ENCODE results near the gene KAZN.

The KAZN gene

DNA sequence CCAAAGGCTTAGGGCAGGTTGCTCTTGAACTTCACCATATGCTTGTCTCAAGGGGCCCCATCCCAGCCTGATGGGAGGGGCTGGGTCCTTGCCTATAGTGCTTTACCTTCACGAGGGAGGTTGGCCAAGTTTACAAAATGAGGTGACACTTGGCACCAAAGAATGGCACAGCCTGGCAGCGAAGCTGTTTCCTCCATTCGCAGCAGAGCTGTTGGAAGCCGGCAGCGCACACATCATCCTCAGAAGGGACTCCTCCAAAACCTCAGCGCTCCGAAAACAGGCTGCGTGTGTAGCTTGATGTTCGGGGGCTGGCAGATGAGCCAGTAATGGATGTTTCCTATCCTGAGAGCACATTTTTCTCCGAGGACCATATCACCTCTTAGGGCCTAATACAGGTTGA is 116.8 kb downstream of the KAZN start:
- DNase-seq (ENCODE audit: low read depth): no peak

DNA sequence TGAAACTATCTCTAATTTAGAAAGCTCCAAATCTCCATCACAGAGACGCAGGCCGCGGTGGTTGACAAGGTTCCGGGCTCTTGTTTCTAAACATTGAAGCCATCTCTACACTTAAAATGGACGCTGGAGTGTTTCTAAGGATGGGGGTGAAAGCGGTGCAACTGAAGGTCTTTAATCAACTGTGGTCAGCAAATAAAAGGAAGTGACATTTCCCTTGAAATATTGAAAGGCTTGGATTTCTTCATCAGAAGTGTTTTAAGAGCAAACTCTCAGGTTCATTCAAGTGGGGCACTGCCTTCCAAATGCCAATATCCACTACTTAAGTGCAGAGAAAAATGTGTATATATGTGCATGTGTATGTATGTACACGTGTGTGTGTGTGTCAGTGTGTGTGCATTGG is 117.3 kb downstream of the KAZN start:
- no peak for DNase-seq (ENCODE audit: low read depth)

DNA sequence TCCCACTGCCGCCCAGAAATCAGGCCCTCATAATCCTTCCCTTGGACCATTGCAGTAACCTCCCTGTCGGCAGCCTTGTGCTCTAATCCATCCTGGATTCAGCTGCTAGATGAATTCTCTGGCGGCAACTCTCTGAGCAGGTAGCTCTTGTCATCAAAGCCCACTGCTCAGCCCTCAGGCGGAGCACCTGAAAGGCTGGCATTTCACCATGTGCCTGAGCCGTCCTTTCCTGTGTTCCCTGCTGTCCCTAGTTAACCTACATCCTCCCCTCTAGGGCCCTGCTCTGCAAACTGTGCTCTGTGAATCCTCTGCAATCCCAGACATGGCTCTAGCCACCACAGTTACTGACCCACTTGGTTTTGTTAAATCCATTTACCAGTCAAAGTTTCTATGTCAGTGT is 118.0 kb downstream of the KAZN start:
- no peak for DNase-seq (ENCODE audit: low read depth)

DNA sequence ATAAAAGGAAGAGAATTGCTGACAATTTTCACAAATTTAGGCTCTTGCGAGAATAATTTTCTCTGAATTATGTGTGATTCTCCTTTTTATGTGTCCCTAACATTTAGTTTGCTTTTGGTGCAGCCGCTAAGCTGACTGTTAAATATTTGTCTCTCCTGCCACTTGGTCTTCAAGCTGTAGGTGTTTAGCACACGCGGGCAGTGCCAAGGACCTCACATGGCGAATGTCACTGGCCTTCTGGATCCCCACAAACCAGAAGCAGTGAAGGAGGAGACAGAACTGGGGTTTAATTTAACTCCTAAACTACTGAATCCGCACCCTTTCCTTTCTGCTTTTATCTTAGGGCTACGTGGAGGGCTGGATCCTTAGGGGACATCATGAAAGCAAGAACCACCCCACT is 120.0 kb downstream of the KAZN start:
- no peak for DNase-seq (ENCODE audit: low read depth)

- no peak for DNase-seq (ENCODE audit: low read depth)
Observed at GRCh38 chr1:14723401-14723800, 124.9 kb downstream of the KAZN start.

DNA sequence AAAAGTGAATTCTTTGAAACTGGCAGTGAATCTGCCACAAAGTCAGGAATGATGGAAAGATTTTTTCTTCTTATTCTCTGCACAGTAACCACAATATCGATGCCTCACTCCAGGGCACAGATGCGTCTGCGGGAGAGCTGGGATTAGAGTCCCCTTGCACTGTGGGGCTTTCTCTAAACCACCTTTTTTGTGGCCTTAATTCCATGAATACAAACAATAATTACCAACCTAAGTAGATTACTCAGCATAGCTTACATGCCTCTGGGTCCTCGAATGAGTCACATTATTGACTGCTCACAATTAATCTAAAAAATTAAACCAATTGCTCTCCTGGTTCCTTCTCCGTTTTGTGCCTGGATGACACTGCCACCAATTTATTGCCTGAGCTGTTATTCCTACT is 125.8 kb downstream of the KAZN start:
- DNase-seq (ENCODE audit: low read depth): no peak

- DNase-seq (ENCODE audit: low read depth): no peak
Observed at GRCh38 chr1:14724678-14725077, 126.2 kb downstream of the KAZN start.

- DNase-seq (ENCODE audit: low read depth): no peak
Observed at GRCh38 chr1:14725238-14725637, 126.8 kb downstream of the KAZN start.

- no peak for DNase-seq (ENCODE audit: low read depth)
Observed at GRCh38 chr1:14725695-14726094, 127.2 kb downstream of the KAZN start.

DNA sequence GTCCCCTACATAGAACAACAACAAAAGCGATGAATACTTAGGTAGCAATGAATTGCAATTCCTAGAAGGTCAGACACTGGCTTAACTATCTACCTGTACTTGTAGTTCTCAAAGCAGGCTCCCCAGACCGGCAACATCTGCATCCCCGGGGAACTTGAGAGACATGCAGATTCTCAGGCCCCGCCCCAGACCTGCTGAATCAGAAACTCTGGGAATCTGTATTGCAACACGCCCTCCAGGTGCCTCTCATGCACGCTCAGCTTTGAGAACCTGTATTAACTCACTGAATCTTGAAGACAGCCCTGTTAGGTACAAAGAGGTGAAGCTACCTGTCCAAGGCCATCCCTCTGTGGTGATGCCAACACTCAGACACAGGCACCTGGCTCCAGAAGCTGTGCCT is 128.1 kb downstream of the KAZN start:
- no peak for DNase-seq (ENCODE audit: low read depth)

- DNase-seq (ENCODE audit: low read depth): no peak
Observed at GRCh38 chr1:14728516-14728915, 130.0 kb downstream of the KAZN start.

DNA sequence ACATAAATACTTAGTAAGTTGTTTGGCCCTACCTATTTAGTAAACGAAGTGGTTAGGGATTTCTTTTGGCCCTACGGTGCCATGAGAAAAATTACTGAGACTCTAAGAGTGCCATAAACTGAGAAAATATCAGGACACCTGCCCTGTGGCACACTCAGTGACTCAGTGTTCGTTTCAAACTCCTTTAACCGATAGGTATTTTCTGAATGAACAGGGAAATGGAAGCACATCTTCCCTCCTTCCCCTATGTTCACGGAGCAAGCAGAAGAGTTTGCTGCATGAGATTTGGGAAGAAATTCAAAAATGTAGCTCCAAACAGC is 134.2 kb downstream of the KAZN start:
- no peak for DNase-seq (ENCODE audit: low read depth)

DNA sequence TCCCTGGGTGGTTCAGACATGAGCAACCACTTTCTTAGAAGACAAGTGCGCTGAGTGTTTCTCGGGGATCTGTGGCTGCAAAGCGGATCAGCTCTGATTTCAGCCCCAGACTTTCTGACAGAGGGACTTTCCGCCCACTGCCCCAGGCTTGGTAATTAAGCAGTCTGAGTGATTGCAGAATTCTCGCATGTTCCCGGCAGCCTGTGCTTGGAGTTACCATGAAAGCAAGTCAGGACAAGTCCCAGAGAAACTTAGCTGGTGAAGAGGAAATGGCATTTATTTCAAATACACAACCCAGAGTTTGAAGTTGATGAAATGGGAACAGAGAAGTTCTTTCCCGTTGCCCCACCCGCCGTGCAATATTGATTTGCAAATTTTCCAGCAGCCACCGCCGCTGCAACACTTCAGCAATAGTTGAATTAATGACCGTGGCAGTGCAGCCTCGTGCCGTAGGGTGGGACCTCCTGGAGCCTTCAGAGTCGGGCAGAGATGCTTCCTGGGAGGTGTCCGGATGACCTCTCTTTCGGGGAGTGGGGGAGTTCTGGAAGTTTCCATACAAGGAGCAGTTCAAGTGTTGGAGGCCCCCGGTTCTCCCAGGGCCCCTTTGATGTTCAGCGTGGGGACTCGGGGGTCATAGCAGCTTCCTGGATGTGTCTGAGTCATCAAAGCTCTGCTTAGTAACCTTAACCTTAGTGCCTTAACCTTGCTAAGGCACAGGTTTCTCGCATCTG is 134.7 kb downstream of the KAZN start:
- no peak for DNase-seq (ENCODE audit: low read depth)

GRCh38 chr1:14733779-14734140 is 135.3 kb downstream of the KAZN start:
- DNase-seq (ENCODE audit: low read depth): no peak

DNA sequence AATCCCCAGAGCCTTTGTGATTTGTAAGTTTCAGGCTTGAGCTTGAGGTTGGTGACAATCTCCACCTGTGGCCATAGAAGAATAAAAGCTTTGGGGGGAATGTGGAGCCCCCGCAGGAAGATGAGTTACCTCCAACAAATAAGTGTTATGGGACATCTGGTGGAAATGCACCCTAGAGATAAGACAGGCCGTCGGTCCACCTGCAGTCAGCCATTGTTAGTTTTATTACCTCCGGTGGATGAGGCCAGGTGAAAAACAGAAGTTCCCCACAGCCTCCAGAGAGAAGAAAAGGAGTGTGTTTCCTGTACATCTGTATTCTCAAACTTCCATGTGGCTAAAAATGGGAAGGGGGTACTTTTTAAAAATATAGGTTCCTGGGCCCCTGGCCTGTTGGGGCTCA is 137.4 kb downstream of the KAZN start:
- no peak for DNase-seq (ENCODE audit: low read depth)

DNA sequence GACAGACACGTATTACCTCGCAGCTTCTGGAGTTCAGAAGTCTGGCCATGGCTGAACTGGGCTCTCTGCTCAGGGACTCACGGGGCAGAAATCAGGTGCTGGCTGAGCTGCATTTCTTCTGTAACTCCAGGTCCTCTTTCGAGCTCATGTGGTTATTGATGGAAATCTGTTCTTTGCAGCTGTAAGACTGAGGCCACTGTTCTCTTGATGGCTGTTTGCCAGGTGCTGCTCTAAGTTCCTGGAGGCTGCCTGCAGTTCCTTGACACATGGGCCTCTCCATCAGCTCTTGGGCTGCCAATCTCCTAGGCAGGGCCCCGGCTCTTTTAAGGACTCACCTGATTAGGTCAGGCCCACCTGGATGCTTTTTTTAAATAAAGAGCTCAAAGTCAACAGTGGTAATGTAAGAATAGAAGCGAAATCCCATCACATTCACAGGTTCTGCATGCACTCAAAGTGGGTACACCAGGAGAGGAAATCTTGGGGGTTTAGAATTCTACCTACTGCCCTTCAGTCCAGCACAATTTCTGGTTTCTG is 139.1 kb downstream of the KAZN start:
- no peak for DNase-seq (ENCODE audit: low read depth)

GRCh38 chr1:14738235-14738634 is 139.8 kb downstream of the KAZN start:
- no peak for DNase-seq (ENCODE audit: low read depth)

DNA sequence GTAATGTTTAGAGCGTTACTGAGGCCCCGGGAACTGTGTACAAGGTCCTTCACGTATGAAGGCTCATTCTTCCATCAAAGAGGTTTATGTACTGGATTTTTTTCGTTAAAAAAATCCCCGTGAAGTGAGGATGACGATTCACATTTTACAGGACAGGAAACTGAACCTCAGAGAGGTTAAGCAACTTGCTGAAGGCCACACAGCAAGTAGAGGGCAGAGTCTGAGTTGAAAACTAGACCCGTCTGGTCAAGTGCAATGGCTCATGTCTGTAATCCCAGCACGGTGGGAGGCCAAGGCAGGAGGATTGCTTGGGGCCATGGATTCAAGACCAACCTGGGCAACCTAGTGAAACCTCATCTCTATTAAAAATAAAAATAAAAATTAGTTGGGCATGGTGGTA is 140.2 kb downstream of the KAZN start:
- no peak for DNase-seq (ENCODE audit: low read depth)

- DNase-seq (ENCODE audit: low read depth): no peak
Observed at GRCh38 chr1:14739082-14739832, 140.8 kb downstream of the KAZN start.

GRCh38 chr1:14740016-14740415 is 141.5 kb downstream of the KAZN start:
- no peak for DNase-seq (ENCODE audit: low read depth)

- no peak for DNase-seq (ENCODE audit: low read depth)
Observed at GRCh38 chr1:14741082-14741481, 142.6 kb downstream of the KAZN start.

GRCh38 chr1:14741532-14741931 is 143.0 kb downstream of the KAZN start:
- DNase-seq (ENCODE audit: low read depth): no peak

- DNase-seq (ENCODE audit: low read depth): no peak
Observed at GRCh38 chr1:14742181-14742980, 143.9 kb downstream of the KAZN start.
